MG63 (cell line): ENCODE data around the gene NCSTN. TPM values are rescaled to one million over a fixed set of nuclear protein-coding genes. Genes with fewer than 3 reads are reported as not detected.

ENCODE experiments used
- DNase-seq: peaks from one replicate; pipeline ENCODE4 v3.0.0-alpha.2; 2020
- H3K27me3 ChIP-seq: fragments of 250-450 bp; sonication (Bioruptor Pico); 2 replicates; pipeline ENCODE4 v1.5.1; 2020; ENCODE audit warnings: mild to moderate bottlenecking, moderate library complexity
- H3K36me3 ChIP-seq: fragments of 250-450 bp; sonication (Bioruptor Pico); 2 replicates; pipeline ENCODE4 v1.5.1; 2020; ENCODE audit warnings: mild to moderate bottlenecking, moderate library complexity
- H3K4me3 ChIP-seq: fragments of 250-450 bp; sonication (Bioruptor Pico); 2 replicates; pipeline ENCODE4 v1.5.1; 2020; ENCODE audit warnings: mild to moderate bottlenecking, moderate library complexity
- H3K9me3 ChIP-seq: fragments of 250-450 bp; sonication (Bioruptor Pico); 2 replicates; pipeline ENCODE4 v1.5.1; 2020; ENCODE audit warnings: mild to moderate bottlenecking, moderate library complexity
- total RNA-seq: library from RNA; depleted of rRNA; stranded (reverse); fragments of >200 nt; shearing (Covaris generic); gene quantifications from 2 replicates; pipeline ENCODE4 v1.2.3, GENCODE V29; 2014; ENCODE audit warnings: low replicate concordance

Gene NCSTN
- total RNA-seq, 1 experiment from 2014 or later = 50.6 TPM

DNA sequence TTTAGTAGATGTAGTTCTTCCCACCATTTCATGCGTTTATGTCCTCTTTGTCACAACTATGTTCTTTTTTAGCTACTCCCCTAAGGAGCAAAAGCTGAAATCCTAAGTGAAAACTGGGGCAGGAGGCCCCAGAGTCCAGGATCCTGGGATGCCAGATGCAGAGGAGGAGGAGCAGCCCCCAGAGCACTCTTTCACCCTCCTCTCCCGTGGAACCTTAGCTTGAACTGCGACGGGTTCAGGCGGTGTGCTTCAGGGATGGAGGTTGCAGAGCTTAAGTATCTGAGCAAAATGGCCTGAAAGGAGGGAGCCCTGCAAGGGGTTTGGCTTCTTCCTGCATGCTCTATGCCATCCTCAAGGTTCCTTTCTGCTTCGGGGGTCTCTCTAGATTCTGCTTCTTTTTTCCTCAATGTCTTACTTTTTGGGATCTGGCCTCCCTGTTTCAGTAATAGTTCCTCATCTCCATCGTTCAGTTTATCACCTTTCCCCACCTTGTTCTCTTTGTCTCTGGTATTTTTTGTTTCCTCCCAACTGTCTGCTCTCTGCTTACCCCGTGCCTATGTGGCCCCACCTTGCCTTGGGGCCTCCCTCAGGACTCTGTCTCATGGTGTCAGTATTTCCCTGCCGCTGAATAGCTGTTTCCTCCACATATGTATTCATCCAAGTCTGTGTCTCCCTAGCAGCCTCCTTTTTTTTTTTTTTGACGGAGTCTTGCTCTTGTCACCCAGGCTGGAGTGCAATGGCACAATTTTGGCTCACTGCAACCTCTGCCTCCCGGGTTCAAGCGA is 21.0 kb downstream of the NCSTN start:
- no peaks in the 10 kb centered on the region for H3K27me3 ChIP-seq
- no peak for DNase-seq
- peaks cover 5% of the 10 kb centered on the region; the same call in 1 of the 2 replicates for H3K36me3 ChIP-seq
- H3K4me3 ChIP-seq = no peak overlapping the region
- no peaks in the 10 kb centered on the region for H3K9me3 ChIP-seq

DNA sequence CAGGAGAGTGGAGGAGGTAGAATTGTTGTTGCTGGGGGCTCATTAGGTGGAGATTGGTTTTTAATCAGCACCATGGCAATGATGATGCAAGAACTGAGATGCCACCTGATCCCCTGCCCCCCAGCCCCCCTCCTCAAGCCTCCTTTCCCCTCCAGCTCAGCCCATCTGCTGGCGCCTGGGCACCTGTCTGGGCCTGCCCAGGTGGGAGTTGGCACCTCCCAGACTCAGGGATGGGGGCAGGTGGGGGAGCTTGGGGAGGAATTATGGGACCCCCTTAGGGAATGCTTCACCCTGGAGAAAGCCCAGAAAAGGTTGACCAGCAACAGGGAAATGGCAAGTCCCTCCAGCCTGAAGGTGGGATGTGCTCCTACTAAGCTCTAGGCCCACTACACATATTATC is 22.1 kb downstream of the NCSTN start:
- H3K9me3 ChIP-seq = no peaks in the 10 kb centered on the region
- no peaks in the 10 kb centered on the region for H3K27me3 ChIP-seq
- H3K4me3 ChIP-seq = no peak overlapping the region
- DNase-seq = no peak
- 0 out of 2 replicates have a peak, but pooled peaks cover 1% of the 10 kb centered on the region for H3K36me3 ChIP-seq

DNA sequence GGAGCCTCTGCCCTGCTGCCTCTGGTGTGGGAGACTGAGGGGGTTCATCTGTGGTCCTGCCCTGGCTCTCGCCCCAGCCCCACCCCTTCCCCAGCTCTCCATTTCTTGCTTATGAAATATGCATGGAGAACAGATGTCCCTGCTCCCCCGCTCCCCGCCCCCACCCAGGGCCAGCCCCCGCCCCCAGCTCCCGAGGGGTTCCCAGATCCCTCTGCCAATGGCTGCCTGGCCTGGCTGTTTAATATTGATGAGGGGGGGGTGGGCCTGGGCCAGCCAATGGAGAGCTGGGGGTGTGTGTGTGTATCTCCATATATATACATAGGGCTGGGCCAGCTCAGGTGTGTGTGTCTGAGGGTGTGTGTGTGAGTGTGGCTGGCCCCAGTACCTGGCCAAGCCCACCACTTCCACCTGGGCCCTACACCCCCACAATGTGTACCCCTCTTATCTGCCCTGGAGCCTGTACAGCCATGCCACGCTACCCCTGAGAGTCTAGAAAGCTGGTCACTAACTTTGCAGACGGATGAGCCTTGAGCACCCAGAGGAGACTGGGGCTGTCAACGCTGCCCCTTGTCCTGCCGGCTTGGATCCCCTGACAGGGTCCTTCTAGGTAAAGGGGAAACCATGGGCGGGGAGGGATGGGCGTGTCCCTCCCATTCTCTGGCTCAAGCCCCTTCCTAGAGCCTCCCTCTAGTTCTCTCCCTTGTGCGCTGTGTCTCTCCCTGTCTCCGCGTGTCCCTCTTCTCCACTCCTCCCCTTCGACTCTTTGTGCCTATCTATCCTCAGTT is 23.7 kb downstream of the NCSTN start, which contains the start of gene NHLH1:
Gene NHLH1 (plus strand): TSS at position 341 of the 785 bp plus-strand sequence. CDS start 3,661 bp downstream, outside the sequence.
- no peak within 1 kb of the TSS for H3K4me3 ChIP-seq
- no peaks in the 10 kb centered on the region for H3K36me3 ChIP-seq
- no peaks in the 10 kb centered on the region for H3K27me3 ChIP-seq
- DNase-seq = no peak
- H3K9me3 ChIP-seq = no peaks in the 10 kb centered on the region

DNA sequence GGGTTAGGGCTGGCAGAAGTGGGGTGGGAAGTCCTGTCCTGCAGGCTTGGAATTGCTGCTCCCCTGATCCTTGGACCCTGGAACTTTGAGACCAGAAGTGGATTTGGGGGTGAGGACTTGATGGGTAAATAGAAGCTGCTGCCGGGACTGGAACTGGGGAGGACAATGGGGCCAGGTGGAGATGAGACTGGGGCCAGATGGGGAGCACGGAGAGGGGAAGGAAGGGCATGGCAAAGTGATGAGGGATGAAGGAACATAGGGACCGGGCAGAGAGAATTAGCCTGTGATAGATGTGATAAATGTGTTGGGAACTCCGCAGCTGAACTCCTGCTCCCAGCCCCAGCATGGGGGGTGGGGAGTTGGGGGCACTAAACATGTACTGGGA is 24.3 kb downstream of the NCSTN start:
- Histone ChIP-seq H3K9me3 (no peaks in the 10 kb centered on the region), H3K36me3 (no peaks in the 10 kb centered on the region), H3K27me3 (no peaks in the 10 kb centered on the region), H3K4me3 (no peak overlapping the region)
- DNase-seq = no peak

DNA sequence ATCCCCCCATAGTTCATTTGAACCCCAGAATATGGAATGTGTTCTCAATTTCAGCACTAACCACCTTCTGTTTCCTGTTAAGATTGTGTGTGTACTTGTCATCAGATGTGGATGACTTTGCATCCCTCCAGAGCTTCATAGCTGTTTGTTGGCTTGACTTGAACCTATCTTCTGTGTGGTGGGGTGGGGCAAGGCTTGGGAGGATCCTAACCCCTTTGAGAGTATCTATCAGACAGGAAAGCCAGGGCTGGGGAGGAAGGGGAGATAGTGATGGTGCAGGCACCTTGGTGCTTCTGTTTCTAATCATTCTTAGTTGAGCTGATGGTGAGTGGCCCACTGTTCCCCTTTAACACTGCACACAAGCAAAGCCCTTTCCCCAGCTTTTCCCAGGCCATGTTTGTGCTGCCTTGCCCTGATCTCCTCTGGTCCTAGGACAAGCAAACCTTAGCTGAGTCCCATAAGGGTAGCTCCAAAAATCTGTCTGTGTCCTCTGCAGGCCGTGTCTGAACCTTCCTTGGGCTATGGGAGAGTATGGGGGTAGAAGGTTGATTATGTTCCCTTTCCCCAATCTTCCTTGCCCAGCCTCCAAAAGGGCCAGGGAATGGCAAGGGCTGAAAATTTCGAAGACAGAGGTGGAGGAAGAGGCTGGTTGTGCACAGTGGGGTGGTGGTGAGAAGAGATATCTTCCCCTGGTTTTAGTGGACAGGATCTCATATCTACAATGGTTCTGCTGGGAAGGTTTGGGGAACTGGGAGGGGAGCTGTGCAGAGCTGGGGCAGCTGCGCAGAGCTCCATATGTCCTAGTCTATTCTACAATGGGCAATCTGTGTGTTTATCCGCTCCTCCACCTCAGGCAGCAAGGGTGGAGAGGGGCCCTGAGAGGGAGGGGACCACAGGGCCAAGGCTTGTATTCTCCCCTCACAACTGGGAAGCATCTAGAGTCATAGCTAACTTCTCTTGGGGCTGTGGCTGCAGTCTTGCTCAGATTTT is 25.0 kb downstream of the NCSTN start:
- no peak for DNase-seq
- Histone ChIP-seq H3K4me3 (no peak overlapping the region), H3K9me3 (no peaks in the 10 kb centered on the region), H3K27me3 (no peaks in the 10 kb centered on the region), H3K36me3 (no peaks in the 10 kb centered on the region)

DNA sequence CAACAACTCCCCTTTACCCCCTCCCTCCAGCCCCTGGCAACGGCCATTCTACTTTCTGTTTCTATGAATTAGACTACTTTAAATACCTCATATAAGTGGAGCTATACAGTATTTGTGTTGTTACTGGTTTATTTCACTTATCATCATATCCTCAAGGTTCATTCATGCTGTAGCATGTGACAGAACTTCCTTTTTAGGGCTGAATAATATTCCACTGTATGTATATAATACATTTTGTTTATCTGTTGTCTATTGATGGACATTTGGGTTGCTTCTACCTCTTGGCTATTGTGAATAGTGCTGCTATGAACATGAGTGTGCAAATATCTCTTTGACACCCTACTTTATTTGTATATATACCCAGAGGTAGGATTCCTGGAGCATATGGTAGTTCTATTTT is 25.9 kb downstream of the NCSTN start:
- Histone ChIP-seq H3K27me3 (no peaks in the 10 kb centered on the region), H3K36me3 (no peaks in the 10 kb centered on the region), H3K4me3 (no peak overlapping the region), H3K9me3 (no peaks in the 10 kb centered on the region)
- DNase-seq = no peak

DNA sequence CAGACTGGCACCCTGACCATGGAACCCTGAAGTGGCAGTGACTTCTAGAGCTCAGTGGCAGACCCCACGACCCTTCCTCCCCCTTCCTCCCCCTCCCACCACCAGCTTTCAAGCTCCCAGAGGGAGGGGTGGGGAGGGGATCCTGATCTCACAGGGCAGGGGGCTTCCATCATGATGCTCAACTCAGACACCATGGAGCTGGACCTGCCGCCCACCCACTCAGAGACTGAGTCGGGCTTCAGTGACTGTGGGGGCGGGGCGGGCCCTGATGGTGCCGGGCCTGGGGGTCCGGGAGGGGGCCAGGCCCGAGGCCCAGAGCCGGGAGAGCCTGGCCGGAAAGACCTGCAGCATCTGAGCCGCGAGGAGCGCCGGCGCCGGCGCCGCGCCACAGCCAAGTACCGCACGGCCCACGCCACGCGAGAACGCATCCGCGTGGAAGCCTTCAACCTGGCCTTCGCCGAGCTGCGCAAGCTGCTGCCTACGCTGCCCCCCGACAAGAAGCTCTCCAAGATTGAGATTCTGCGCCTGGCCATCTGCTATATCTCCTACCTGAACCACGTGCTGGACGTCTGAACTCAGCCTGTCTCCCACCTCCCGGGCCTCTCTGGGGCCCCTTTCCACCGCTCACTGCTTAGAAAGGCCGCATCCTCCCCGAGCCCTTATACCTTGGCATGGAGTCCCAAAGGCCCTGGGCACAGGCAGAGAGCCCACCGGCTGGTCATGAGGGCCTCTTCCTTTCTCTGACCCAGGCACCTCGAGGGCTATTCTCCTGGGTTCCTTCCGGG is 27.6 kb downstream of the NCSTN start:
- Histone ChIP-seq H3K9me3 (no peaks in the 10 kb centered on the region), H3K36me3 (no peaks in the 10 kb centered on the region), H3K4me3 (no peak overlapping the region), H3K27me3 (no peaks in the 10 kb centered on the region)
- no peak for DNase-seq

DNA sequence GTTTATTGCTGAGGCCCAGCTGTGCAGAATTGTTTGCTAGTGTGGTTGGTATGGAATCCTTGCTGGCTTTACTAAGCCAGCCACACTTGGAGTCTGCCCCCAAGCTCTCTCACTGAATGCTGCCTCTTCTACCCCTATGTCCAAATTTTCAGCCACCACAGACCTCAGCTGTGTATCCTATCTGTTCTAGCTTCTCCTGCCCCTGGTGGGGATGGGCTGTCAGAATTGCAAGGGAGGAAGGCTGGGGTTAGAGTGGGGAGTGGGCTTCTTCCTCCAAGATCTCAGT is 28.1 kb downstream of the NCSTN start:
- Histone ChIP-seq H3K27me3 (no peaks in the 10 kb centered on the region), H3K36me3 (no peaks in the 10 kb centered on the region), H3K9me3 (no peaks in the 10 kb centered on the region), H3K4me3 (no peak overlapping the region)
- DNase-seq = no peak

DNA sequence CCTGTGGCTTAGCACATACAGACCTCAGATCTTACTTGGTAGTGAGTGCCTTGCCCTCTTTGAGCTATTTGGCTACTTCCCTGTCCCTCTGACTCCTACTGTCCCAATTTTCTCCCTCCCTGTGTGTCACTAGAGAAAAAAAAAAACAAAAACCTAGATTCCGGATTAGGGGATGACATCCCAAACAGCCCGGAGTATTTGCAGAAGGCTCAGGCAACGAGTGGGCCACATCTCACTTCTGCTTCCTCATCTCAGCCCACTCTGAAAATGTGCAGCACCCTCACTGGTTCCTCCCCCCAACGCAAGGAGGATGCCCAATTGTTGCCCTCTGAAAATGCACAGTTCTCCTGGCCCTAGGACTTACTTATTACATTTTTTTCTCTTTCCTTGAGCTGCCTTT is 28.6 kb downstream of the NCSTN start:
- H3K27me3 ChIP-seq = no peaks in the 10 kb centered on the region
- H3K4me3 ChIP-seq = no peak overlapping the region
- H3K36me3 ChIP-seq = no peaks in the 10 kb centered on the region
- no peaks in the 10 kb centered on the region for H3K9me3 ChIP-seq
- no peak for DNase-seq

DNA sequence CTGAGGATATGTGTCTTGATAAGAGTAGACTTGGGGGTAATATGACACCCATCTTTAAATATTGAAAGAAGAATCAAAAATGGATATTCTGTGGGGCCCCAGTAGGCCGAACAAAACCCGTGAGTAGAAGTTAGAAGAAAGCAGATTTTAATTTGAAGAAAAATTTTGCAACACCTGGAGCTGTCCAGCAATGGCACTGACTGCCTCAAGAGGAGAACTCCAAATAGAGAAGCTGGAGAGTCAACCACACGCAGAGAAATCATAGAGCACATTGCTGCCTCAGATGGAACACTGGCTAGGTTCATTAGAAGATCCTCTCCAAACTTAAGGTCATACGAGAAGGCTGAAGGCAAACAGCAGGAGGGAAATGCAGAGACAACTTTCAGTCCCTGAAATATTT is 30.5 kb downstream of the NCSTN start:
- H3K36me3 ChIP-seq = no peaks in the 10 kb centered on the region
- H3K4me3 ChIP-seq = no peak overlapping the region
- H3K9me3 ChIP-seq = no peaks in the 10 kb centered on the region
- DNase-seq = no peak
- H3K27me3 ChIP-seq = no peaks in the 10 kb centered on the region

DNA sequence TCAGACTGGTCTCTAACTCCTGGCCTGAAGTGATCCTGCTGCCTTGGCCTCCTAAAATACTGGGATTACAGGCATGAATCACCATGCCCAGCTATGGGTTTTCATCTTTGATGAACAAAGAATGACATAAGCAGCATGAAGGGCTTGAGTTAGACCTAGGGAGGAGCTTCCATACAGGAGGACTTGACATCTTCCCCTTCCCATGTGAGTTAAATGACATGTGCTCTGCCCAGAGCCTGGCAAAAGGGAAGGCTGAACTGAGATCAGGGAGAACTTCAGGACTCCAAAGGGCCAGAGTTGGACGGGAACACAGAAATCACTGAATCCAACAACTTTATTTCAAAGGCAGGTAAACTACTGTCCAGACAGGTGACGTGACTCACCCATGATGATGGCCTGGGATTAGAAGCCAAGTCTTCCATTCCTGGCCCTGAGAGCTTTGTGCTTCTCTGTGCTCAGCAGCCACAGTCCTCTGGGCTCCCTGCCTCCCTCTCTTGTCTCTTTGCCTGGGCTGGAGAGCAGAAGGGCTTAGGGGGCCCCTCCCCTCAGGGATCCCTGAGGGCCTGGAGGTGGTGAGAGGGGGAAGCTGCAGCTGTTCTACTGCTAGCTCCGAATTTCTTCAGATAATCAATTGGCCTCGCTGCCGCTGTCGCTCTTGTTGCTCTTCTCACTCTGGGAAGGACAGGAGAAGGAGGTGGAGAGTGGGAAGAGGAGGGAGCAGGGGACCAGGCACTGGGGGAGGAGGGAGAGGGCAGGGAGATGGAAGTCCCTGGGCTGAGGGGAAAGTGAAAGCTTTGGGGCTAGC is 31.3 kb downstream of the NCSTN start:
- Histone ChIP-seq H3K9me3 (no peaks in the 10 kb centered on the region), H3K4me3 (no peak overlapping the region), H3K27me3 (no peaks in the 10 kb centered on the region), H3K36me3 (no peaks in the 10 kb centered on the region)
- DNase-seq = no peak

DNA sequence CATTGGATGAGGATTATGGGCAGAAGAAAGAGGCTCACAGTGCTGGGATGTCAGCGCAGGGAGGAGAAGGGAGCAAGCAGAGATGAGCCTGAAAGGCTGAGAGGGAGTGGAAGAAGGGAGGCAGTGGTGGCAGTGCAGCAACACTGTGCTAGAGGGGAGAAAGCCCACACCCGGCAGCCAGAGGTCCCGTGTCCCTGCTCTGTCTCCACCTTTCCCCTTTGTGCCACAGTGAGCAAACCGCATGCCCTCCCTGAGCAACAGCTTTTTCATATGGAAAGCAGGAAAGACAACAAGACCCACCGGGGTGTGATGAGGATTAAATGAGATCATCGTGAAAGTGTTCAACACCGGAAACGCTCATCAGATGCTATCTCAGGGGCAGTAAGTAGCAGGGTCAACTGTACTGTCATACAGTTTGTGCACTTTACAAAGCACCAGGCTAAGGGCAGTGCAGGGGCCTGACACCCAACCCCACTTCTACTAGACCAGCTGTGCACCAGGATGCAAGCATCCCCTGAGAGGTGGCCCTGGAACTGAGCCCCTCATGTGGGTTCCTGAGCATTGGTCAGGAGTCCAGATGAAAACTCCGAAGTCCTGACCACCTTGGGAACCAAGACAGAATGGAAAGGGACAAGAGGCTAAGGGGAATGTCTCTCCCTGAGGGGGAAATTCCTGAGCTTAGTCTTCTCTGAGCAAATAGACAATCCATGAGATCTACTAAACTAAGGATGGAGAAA is 32.8 kb downstream of the NCSTN start:
- DNase-seq = no peak
- no peaks in the 10 kb centered on the region for H3K27me3 ChIP-seq
- no peaks in the 10 kb centered on the region for H3K36me3 ChIP-seq
- H3K4me3 ChIP-seq = no peak overlapping the region
- no peaks in the 10 kb centered on the region for H3K9me3 ChIP-seq

DNA sequence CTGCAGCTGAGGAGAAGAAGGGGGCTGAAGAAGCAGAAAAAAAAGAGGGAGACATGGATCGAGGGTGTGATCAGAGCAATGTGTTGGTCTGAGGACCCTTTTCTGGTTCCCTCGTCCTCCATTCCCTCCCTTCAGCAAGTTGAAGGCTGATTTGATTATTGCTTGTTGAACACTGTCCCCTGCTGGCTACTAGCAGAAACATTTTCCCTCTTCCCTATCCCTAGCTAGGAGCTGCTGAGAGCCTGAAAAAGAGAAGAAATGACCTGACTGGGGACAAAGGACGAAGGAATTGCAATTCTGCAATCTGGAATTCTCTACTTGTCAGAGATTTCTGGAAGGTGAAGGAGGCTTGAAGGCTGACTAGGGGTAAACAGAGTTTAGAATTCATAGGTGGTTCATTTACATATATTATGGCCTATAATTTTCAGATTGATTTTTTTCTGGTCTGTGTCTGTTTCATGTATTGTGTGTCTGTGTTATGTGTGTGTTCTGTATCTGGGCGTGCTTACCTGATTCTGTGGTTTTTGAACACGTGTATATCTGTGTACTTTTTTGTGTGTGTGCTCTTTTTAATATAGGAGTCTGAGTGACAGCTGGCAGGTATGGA is 33.4 kb downstream of the NCSTN start:
- no peaks in the 10 kb centered on the region for H3K36me3 ChIP-seq
- no peaks in the 10 kb centered on the region for H3K9me3 ChIP-seq
- H3K27me3 ChIP-seq = no peaks in the 10 kb centered on the region
- DNase-seq = no peak
- H3K4me3 ChIP-seq = no peak overlapping the region

DNA sequence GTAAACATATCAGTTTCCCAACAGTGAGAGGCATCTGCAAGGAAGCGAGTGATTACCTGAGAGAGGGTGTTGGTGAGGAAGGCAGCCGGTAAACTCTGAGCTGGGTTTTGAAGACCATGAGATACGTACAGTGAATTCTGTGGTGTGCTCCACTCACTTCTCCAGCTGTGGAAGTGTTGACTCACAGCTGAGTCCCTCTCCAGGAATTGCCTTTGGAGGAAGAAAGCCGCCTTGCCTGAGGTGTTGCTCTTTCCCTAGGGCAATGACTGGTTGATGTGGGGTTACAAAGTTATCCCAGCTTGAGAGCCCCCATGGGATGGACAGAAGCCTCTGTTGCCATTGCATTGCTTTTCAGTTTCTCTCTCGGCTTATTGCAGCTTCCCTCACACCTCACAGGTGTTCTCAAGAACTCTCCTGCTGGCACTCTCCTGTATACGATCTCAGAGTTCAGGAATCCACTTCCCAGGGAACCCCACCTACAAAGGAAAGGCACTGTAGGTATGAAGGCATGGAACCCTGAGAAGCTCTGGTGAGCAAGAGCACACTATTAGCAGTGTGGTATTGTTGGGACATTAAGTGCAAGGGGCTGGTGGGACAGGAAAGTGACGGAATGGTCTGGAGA is 34.5 kb downstream of the NCSTN start:
- Histone ChIP-seq H3K9me3 (no peaks in the 10 kb centered on the region), H3K4me3 (no peak overlapping the region), H3K27me3 (no peaks in the 10 kb centered on the region), H3K36me3 (no peaks in the 10 kb centered on the region)
- no peak for DNase-seq
